GM20000 (cell line): ENCODE data around the gene TNFAIP8L2.
"Not testable (repeated sequence)": the region's sequence is repeated elsewhere in the genome, so short reads cannot be mapped to it uniquely, and the experiment has no call there.

ENCODE experiments used
- DNase-seq: peaks from one replicate; pipeline ENCODE4 v3.0.0; 2012; ENCODE audit warnings: low spot score
- CTCF ChIP-seq: IDR thresholded peaks from 2 replicates; pipeline ENCODE4 v1.5.1; 2012; ENCODE audit warnings: mild to moderate bottlenecking, control low read depth; ENCODE audit errors: extremely low read depth, missing control alignments

Gene TNFAIP8L2

GRCh38 chr1:151192047-151192446 lies 35.6 kb downstream of the TNFAIP8L2 start:
- DNase-seq: no peak
- TF ChIP-seq CTCF: no peak

GRCh38 chr1:151193304-151193703 lies 36.9 kb downstream of the TNFAIP8L2 start:
- no peak for DNase-seq

GRCh38 chr1:151193856-151194255 lies 37.4 kb downstream of the TNFAIP8L2 start:
- no peak for DNase-seq
- no peak for TF ChIP-seq CTCF

More at GRCh38 chr1:151193304-151193703, 36.9 kb downstream of the TNFAIP8L2 start:
- no peak for TF ChIP-seq CTCF

GRCh38 chr1:151194894-151195594 lies 38.6 kb downstream of the TNFAIP8L2 start:
- DNase-seq: not testable (repeated sequence)

- no peak for TF ChIP-seq CTCF
- peak; percentile 49 for DNase-seq
Observed at GRCh38 chr1:151196292-151196800, 39.9 kb downstream of the TNFAIP8L2 start.

GRCh38 chr1:151197863-151198253 lies 41.4 kb downstream of the TNFAIP8L2 start:
- TF ChIP-seq CTCF: no peak
- DNase-seq: no peak

DNA sequence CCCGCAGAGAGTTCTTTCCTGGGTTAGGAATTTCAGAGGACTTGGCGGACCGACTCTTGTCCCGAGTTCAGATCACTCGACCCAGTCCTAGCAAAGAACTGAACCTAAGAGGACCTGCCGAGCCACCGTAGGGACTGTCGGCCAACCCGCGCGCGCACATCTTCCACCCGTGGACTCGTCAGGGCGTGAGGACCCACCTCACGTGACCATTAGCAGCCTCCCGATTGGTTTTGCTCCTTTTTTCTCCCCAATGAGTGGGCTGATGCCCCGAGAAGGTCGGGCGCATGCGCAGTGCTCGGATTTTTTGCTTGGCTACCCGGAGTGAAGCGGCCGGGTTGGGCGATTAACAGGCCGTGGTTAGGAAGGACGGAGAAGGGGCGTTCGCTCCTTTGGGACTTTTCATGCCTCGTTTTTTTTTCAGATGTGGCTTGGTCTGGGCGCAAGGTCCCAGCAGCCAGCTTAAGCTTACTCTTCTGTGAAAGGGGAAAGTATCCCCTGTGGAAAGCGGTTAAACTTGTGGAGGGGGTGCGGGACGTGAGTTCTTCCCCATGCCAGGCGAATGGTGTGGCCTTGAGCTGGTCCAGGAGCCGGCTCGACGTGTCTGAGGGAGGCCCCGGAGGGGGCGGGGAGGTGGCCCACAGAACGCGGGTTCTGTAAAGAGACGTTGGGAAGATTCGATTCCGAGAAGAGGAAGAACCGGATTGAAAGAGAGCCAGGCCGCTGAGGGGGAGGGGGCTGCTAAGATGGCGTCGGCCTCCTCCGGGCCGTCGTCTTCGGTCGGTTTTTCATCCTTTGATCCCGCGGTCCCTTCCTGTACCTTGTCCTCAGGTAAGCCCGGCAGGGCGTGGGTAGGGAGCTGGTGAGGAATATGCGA lies 42.0 kb downstream of the TNFAIP8L2 start, which contains the start of gene PIP5K1A:
Gene PIP5K1A (plus strand): TSS at position 299 of the 874 bp plus-strand sequence. CDS start 445 bp downstream, at position 744.
- DNase-seq: peak; percentile 96
- TF ChIP-seq CTCF: no peak
